ENCODE results near the gene GIMD1. TPM values are rescaled to one million over a fixed set of nuclear protein-coding genes. Genes with fewer than 3 reads are reported as not detected.

The GIMD1 gene
- total RNA-seq, 2 donors from 2014 or later = not detected

- intact Hi-C loops (cut with DNase I) = no loop called here
- H3K27ac ChIP-seq = no peak overlapping the region
- WGBS = 95% methylated on average over 1 of the region's 1 CpG
- TF ChIP-seq POLR2A (IDR thresholded peaks at IDR 0.05) = no peak
- no peaks in the 10 kb centered on the region for H3K27me3 ChIP-seq (replicated peaks; ENCODE audit: insufficient read depth)
- no peak overlapping the region for H3K4me3 ChIP-seq
- no peaks in the 10 kb centered on the region for H3K9me3 ChIP-seq
- no peak for DNase-seq (ENCODE audit: low spot score)
- H3K36me3 ChIP-seq = peaks cover 0 to 7% of the 10 kb centered on the region in 2 donors
- no peaks in the 10 kb centered on the region for H3K4me1 ChIP-seq (replicated peaks)
Observed at GRCh38 chr4:106340774-106341173, 27.8 kb downstream of the GIMD1 start.

- Histone ChIP-seq H3K27me3 (replicated peaks; ENCODE audit: insufficient read depth) (no peaks in the 10 kb centered on the region), H3K4me3 (no peak overlapping the region), H3K27ac (no peak overlapping the region), H3K4me1 (replicated peaks) (no peaks in the 10 kb centered on the region), H3K9me3 (no peaks in the 10 kb centered on the region), H3K36me3 (peaks cover 0 to 7% of the 10 kb centered on the region in 2 donors)
- intact Hi-C loops (cut with DNase I) = no loop called here
- no peak for DNase-seq (ENCODE audit: low spot score)
- TF ChIP-seq CTCF (IDR thresholded peaks at IDR 0.05) = no peak
- WGBS = 91% methylated on average over 4 of the region's 4 CpGs
Observed at GRCh38 chr4:106339431-106339830, 29.1 kb downstream of the GIMD1 start.

GRCh38 chr4:106338671-106339070 lies 29.9 kb downstream of the GIMD1 start:
- TF ChIP-seq POLR2AphosphoS5 (IDR thresholded peaks at IDR 0.05) (no peak), POLR2A (IDR thresholded peaks at IDR 0.05) (no peak), CTCF (IDR thresholded peaks at IDR 0.05) (no peak)
- H3K4me1 ChIP-seq (replicated peaks) = no peaks in the 10 kb centered on the region
- H3K36me3 ChIP-seq = peaks cover 0 to 11% of the 10 kb centered on the region in 2 donors
- DNase-seq (ENCODE audit: low spot score) = no peak
- WGBS = 100% methylated on average over 2 of the region's 3 CpGs
- intact Hi-C loops (cut with DNase I) = no loop called here
- no peak overlapping the region for H3K27ac ChIP-seq
- no peaks in the 10 kb centered on the region for H3K27me3 ChIP-seq (replicated peaks; ENCODE audit: insufficient read depth)
- H3K4me3 ChIP-seq = no peak overlapping the region
- H3K9me3 ChIP-seq = no peaks in the 10 kb centered on the region

GRCh38 chr4:106337916-106338315 lies 30.7 kb downstream of the GIMD1 start:
- no peaks in the 10 kb centered on the region for H3K4me1 ChIP-seq (replicated peaks)
- H3K27ac ChIP-seq = no peak overlapping the region
- no peak for DNase-seq (ENCODE audit: low spot score)
- intact Hi-C loops (cut with DNase I) = no loop called here
- TF ChIP-seq POLR2AphosphoS5 (IDR thresholded peaks at IDR 0.05) (no peak), CTCF (IDR thresholded peaks at IDR 0.05) (no peak), POLR2A (IDR thresholded peaks at IDR 0.05) (no peak)
- peaks cover 0 to 11% of the 10 kb centered on the region in 2 donors for H3K36me3 ChIP-seq
- H3K9me3 ChIP-seq = no peaks in the 10 kb centered on the region
- no peaks in the 10 kb centered on the region for H3K27me3 ChIP-seq (replicated peaks; ENCODE audit: insufficient read depth)
- no peak overlapping the region for H3K4me3 ChIP-seq

GRCh38 chr4:106336618-106337017 lies 32.0 kb downstream of the GIMD1 start:
- no peak overlapping the region for H3K4me3 ChIP-seq
- intact Hi-C loops (cut with DNase I) = no loop called here
- no peaks in the 10 kb centered on the region for H3K9me3 ChIP-seq
- H3K27me3 ChIP-seq (replicated peaks; ENCODE audit: insufficient read depth) = no peaks in the 10 kb centered on the region
- peaks cover 0 to 11% of the 10 kb centered on the region in 2 donors for H3K36me3 ChIP-seq
- no peak overlapping the region for H3K27ac ChIP-seq
- no peak for DNase-seq (ENCODE audit: low spot score)
- 95% methylated on average over 3 of the region's 3 CpGs for WGBS
- no peak for TF ChIP-seq POLR2A (IDR thresholded peaks at IDR 0.05)
- no peak for TF ChIP-seq POLR2AphosphoS5 (IDR thresholded peaks at IDR 0.05)
- no peak for TF ChIP-seq CTCF (IDR thresholded peaks at IDR 0.05)
- H3K4me1 ChIP-seq (replicated peaks) = no peaks in the 10 kb centered on the region
